H1 (cell line): ENCODE results near the gene MCOLN3. TPM values are rescaled to one million over a fixed set of nuclear protein-coding genes. Genes with fewer than 3 reads are reported as not detected.

Experiments
- CTCF ChIA-PET: fragments of 300-600 bp; sonication (Branson Sonifier 250); formaldehyde crosslinking; loops from one replicate; lab custom pipeline; 2021; ENCODE audit not compliant: partially characterized antibody; lab: Charles Lee
- POLR2A ChIA-PET: fragments of 300-600 bp; sonication (Branson Sonifier 250); formaldehyde crosslinking; loops from one replicate; lab custom pipeline; 2021; ENCODE audit warnings: inconsistent platforms; ENCODE audit not compliant: partially characterized antibody; lab: Charles Lee
- DNase-seq, 2 experiments: peaks; one replicate each; pipeline versions ENCODE4 v3.0.0 to v3.0.0-alpha.2; 2010 to 2022; ENCODE audit warnings: low spot score in 2 of 2, low read depth in 1 of 2, mixed read lengths in 1 of 2
- FAIRE-seq: peaks from 2 replicates; lab custom pipeline; 2011; peaks lifted over from hg19 to GRCh38; lab: Jason Lieb, UNC
- H2AFZ ChIP-seq: 2 replicates; pipeline ENCODE4 v1.8.1; 2012; ENCODE audit warnings: low read length, inconsistent platforms
- H2AK5ac ChIP-seq: 2 replicates; pipeline ENCODE4 v1.6.1; 2013; ENCODE audit warnings: low read depth, low read length
- H2BK120ac ChIP-seq: replicated peaks from 2 replicates; pipeline ENCODE3; 2013; ENCODE audit warnings: low read depth, low read length, inconsistent platforms
- H2BK12ac ChIP-seq: 2 replicates; pipeline ENCODE4 v1.6.1; 2013; ENCODE audit warnings: low read depth, low read length
- H2BK15ac ChIP-seq: 2 replicates; pipeline ENCODE4 v1.6.1; 2013; ENCODE audit warnings: low read length
- H2BK20ac ChIP-seq: 2 replicates; pipeline ENCODE4 v1.6.1; 2013; ENCODE audit warnings: low read length
- H2BK5ac ChIP-seq: 2 replicates; pipeline ENCODE4 v1.6.1; 2013; ENCODE audit warnings: low read depth, low read length
- H3K14ac ChIP-seq: 2 replicates; pipeline ENCODE4 v1.6.1; 2013; ENCODE audit warnings: inconsistent platforms; ENCODE audit not compliant: insufficient read length
- H3K18ac ChIP-seq: 2 replicates; pipeline ENCODE4 v1.6.1; 2013; ENCODE audit warnings: low read length; ENCODE audit errors: extremely low read depth
- H3K23ac ChIP-seq: 2 replicates; pipeline ENCODE4 v1.6.1; 2013; ENCODE audit warnings: inconsistent platforms; ENCODE audit not compliant: insufficient read length
- H3K23me2 ChIP-seq: 2 replicates; pipeline ENCODE4 v1.6.1; 2013; ENCODE audit warnings: low read depth, low read length
- H3K27ac ChIP-seq: 2 replicates; pipeline ENCODE4 v1.6.1; 2011; ENCODE audit warnings: low read depth, low read length, inconsistent platforms
- H3K27me3 ChIP-seq, 4 experiments: replicated peaks in 1 of 4; 1 replicate in 1 of 4; 2 replicates in 3 of 4; pipeline versions ENCODE4 v1.6.1 to v1.8.1; 2011 to 2013; ENCODE audit warnings: low read length in 3 of 4, mild to moderate bottlenecking in 3 of 4, inconsistent platforms in 2 of 4, mixed read lengths in 2 of 4, moderate library complexity in 1 of 4; ENCODE audit not compliant: control insufficient read depth in 3 of 4, insufficient read depth in 3 of 4; ENCODE audit errors: extremely low read depth in 1 of 4
- H3K36me3 ChIP-seq, 4 experiments: 2 replicates each; pipeline versions ENCODE4 v1.6.1 to v1.8.1; 2011 to 2013; ENCODE audit warnings: mild to moderate bottlenecking in 4 of 4, low read length in 3 of 4, moderate library complexity in 2 of 4, control low read depth in 1 of 4, inconsistent platforms in 1 of 4; ENCODE audit not compliant: insufficient read depth in 4 of 4, control insufficient read depth in 2 of 4
- H3K4ac ChIP-seq: replicated peaks from 2 replicates; pipeline ENCODE3; 2013; ENCODE audit warnings: low read length, low read depth, mixed read lengths, inconsistent platforms; ENCODE audit not compliant: insufficient read length
- H3K4me1 ChIP-seq, 4 experiments: replicated peaks in 1 of 4; 1 replicate in 1 of 4; 2 replicates in 3 of 4; pipeline versions ENCODE4 v1.6.1 to v1.8.1; 2011 to 2013; ENCODE audit warnings: low read length in 3 of 4, inconsistent platforms in 2 of 4, mixed read lengths in 1 of 4; ENCODE audit not compliant: insufficient read depth in 4 of 4, control insufficient read depth in 3 of 4
- H3K4me2 ChIP-seq, 2 experiments: 2 replicates each; pipeline versions ENCODE4 v1.6.1 to v1.8.1; 2011 to 2013; ENCODE audit warnings: low read depth in 2 of 2, low read length in 2 of 2, control low read depth in 1 of 2, inconsistent platforms in 1 of 2, mild to moderate bottlenecking in 1 of 2; ENCODE audit not compliant: insufficient read depth in 1 of 2
- H3K4me3 ChIP-seq, 4 experiments: fragments of 200-600, 300-600 bp in 1 of 4; sonication (generic), shearing (Covaris generic), sonication (Bioruptor Twin) in 1 of 4; 2 replicates each; pipeline versions ENCODE4 v1.5.1 to v1.8.1; 2011 to 2016; ENCODE audit warnings: low read length in 4 of 4, low read depth in 3 of 4, control low read depth in 2 of 4, inconsistent platforms in 2 of 4, mild to moderate bottlenecking in 2 of 4, mixed read lengths in 1 of 4, moderate library complexity in 1 of 4; ENCODE audit not compliant: insufficient read depth in 2 of 4; ENCODE audit errors: extremely low read depth in 1 of 4
- H3K56ac ChIP-seq: replicated peaks from 2 replicates; pipeline ENCODE3; 2013; ENCODE audit warnings: low read depth, mild to moderate bottlenecking, mixed read lengths, low read length, inconsistent platforms; ENCODE audit not compliant: insufficient read length
- H3K79me1 ChIP-seq: 2 replicates; pipeline ENCODE4 v1.6.1; 2013; ENCODE audit warnings: low read depth, low read length, control low read depth
- H3K79me2 ChIP-seq, 2 experiments: 2 replicates each; pipeline versions ENCODE4 v1.6.1 to v1.8.1; 2012 to 2013; ENCODE audit warnings: low read length in 2 of 2, mild to moderate bottlenecking in 2 of 2, inconsistent platforms in 1 of 2; ENCODE audit not compliant: insufficient read depth in 2 of 2, control insufficient read depth in 1 of 2
- H3K9ac ChIP-seq, 4 experiments: replicated peaks in 1 of 4; 1 replicate in 1 of 4; 2 replicates in 3 of 4; pipeline versions ENCODE4 v1.6.1 to v1.8.1; 2011 to 2013; ENCODE audit warnings: low read depth in 3 of 4, low read length in 3 of 4, control low read depth in 2 of 4, mild to moderate bottlenecking in 2 of 4, moderate library complexity in 2 of 4, inconsistent platforms in 1 of 4; ENCODE audit errors: extremely low read depth in 1 of 4
- H3K9me3 ChIP-seq, 2 experiments: 2 replicates each; pipeline versions ENCODE4 v1.6.1 to v1.8.1; 2012 to 2013; ENCODE audit warnings: mild to moderate bottlenecking in 2 of 2, moderate library complexity in 2 of 2, control low read depth in 1 of 2, inconsistent platforms in 1 of 2, low read depth in 1 of 2, low read length in 1 of 2, mixed read lengths in 1 of 2; ENCODE audit not compliant: insufficient read depth in 2 of 2
- H4K20me1 ChIP-seq, 2 experiments: replicated peaks in 1 of 2; 2 replicates each; pipeline versions ENCODE3 to v1.8.1; 2011 to 2013; ENCODE audit warnings: inconsistent platforms in 2 of 2, low read length in 2 of 2, mild to moderate bottlenecking in 1 of 2; ENCODE audit not compliant: insufficient read depth in 2 of 2, control insufficient read depth in 1 of 2
- H4K5ac ChIP-seq: 2 replicates; pipeline ENCODE4 v1.6.1; 2013; ENCODE audit warnings: low read length, low read depth, mixed read lengths, inconsistent platforms; ENCODE audit not compliant: insufficient read length
- H4K8ac ChIP-seq: 2 replicates; pipeline ENCODE4 v1.8.0; 2013; ENCODE audit warnings: mild to moderate bottlenecking, moderate library complexity, low read length, inconsistent platforms; ENCODE audit not compliant: insufficient read depth; ENCODE audit errors: extremely low read depth
- H4K91ac ChIP-seq: replicated peaks from 2 replicates; pipeline ENCODE3; 2013; ENCODE audit warnings: low read length, mixed read lengths, inconsistent platforms; ENCODE audit not compliant: insufficient read length
- ASH2L ChIP-seq: fragments of 200-600, 300-600 bp; sonication (generic); IDR thresholded peaks from one replicate; pipeline ENCODE4 v1.7.1; 2017; ENCODE audit warnings: low read length
- BRCA1 ChIP-seq: IDR thresholded peaks from 2 replicates; pipeline ENCODE4 v1.6.1; 2012; ENCODE audit warnings: low read depth, low read length, improper control_type of control experiment
- EGR1 ChIP-seq: IDR thresholded peaks from 2 replicates; pipeline ENCODE4 v1.6.1; 2011; ENCODE audit warnings: low read depth, low read length, borderline replicate concordance
- EP300 ChIP-seq, 2 experiments: IDR thresholded peaks; 1 replicate in 1 of 2; 2 replicates in 1 of 2; pipeline ENCODE4 v1.6.1; 2011 to 2012; ENCODE audit warnings: low read depth in 2 of 2, low read length in 2 of 2, mild to moderate bottlenecking in 2 of 2, borderline replicate concordance in 1 of 2, inconsistent platforms in 1 of 2, moderate library complexity in 1 of 2
- EZH2 ChIP-seq: fragments of 200-600 bp; sonication (generic); IDR thresholded peaks from 2 replicates; pipeline ENCODE4 v1.7.1; 2012; ENCODE audit warnings: low read depth, mild to moderate bottlenecking, moderate library complexity, low read length, inconsistent platforms; ENCODE audit not compliant: severe bottlenecking
- JUND ChIP-seq: IDR thresholded peaks from 2 replicates; pipeline ENCODE4 v1.6.1; 2011; ENCODE audit warnings: mild to moderate bottlenecking, improper control_type of control experiment, low read length
- KDM4A ChIP-seq: IDR thresholded peaks from one replicate; pipeline ENCODE4 v1.7.1; 2012; ENCODE audit warnings: low read depth, mild to moderate bottlenecking, moderate library complexity, low read length, inconsistent platforms; ENCODE audit not compliant: severe bottlenecking
- SIRT6 ChIP-seq: IDR thresholded peaks from one replicate; pipeline ENCODE4 v1.7.1; 2012; ENCODE audit warnings: low read length, inconsistent platforms
- TAF1 ChIP-seq: IDR thresholded peaks from 2 replicates; pipeline ENCODE4 v1.6.1; 2011; ENCODE audit warnings: mild to moderate bottlenecking, low read depth, low read length
- WGBS, 2 experiments: shearing (Covaris generic) in 1 of 2; methylation state at CpG; one replicate each; pipeline versions ENCODE4 v1.1.6 to v1.1.7; 2013 to 2015; ENCODE audit warnings: low lambda C conversion rate in 2 of 2, mixed read lengths in 2 of 2, inconsistent platforms in 1 of 2, low coverage in 1 of 2, missing lambda C conversion rate in 1 of 2; ENCODE audit not compliant: insufficient replicate concordance in 2 of 2, insufficient coverage in 1 of 2, insufficient read length in 1 of 2; ENCODE audit errors: extremely low coverage in 1 of 2, missing lambda C conversion rate in 1 of 2; 5-methylcytosine and 5-hydroxymethylcytosine counted together
- long read RNA-seq, 2 experiments: library from RNA in 1 of 2; library from capped mRNA in 1 of 2; stranded (forward); transcript quantifications; one replicate each; pipeline ENCODE4 v2.0.0, GENCODE V29; 2021; ENCODE audit warnings: inconsistent platforms in 1 of 2
- polyA minus RNA-seq, 3 experiments: library from RNA; depleted of rRNA, polyadenylated mRNA; stranded (reverse); fragments of >200 nt; gene quantifications; 1 replicate in 2 of 3; 2 replicates in 1 of 3; pipeline ENCODE4 v1.2.3, GENCODE V29; 2011
- polyA plus RNA-seq, 7 experiments: library from polyadenylated mRNA; depleted of rRNA in 3 of 7; stranded (reverse) in 5 of 7; unstranded in 2 of 7; fragments of >200 nt in 5 of 7; fragments of 200-250 nt in 2 of 7; gene quantifications; 1 replicate in 5 of 7; 2 replicates in 1 of 7; 4 replicates in 1 of 7; pipeline versions ENCODE4 v1.2.1 to v1.2.3, GENCODE V29; 2011 to 2013; ENCODE audit warnings: missing spikeins in 2 of 7, mixed read lengths in 2 of 7
- total RNA-seq: library from RNA; stranded (reverse); fragmentation: NEBNext Ultra II Directional; extraction: Animal tissue kit (Norgen Biotek cat#: 25700); gene quantifications from 2 replicates; pipeline ENCODE4 v1.2.1, GENCODE V29; 2021

The MCOLN3 gene
- 2.9 and 3.8 TPM in 2 replicates for total RNA-seq
- polyA plus RNA-seq (2011; rRNA removed) = 3.3 and 4.9 TPM in 2 replicates
- polyA plus RNA-seq (2011; cell fraction: cytosol; rRNA removed) = 4.8 TPM
- 6.6 TPM for polyA plus RNA-seq (2011; cell fraction: nucleus; rRNA removed)
- polyA plus RNA-seq (2012, experiment 1 of 2) = 2.4 to 4.7 TPM (median 3.5 TPM) in 4 replicates
- polyA plus RNA-seq (2012, experiment 2 of 2) = 0.29 TPM
- 3.4 TPM for polyA plus RNA-seq (2013, experiment 1 of 2)
- polyA plus RNA-seq (2013, experiment 2 of 2) = 2.4 TPM
- 2.6 and 5.6 TPM in 2 replicates for polyA minus RNA-seq (2011; rRNA and poly(A)+ RNA removed)
- polyA minus RNA-seq (2011; cell fraction: cytosol; rRNA and poly(A)+ RNA removed) = 1.0 TPM
- 5.8 TPM for polyA minus RNA-seq (2011; cell fraction: nucleus; rRNA and poly(A)+ RNA removed)
- long read RNA-seq, experiment 1, partial matches to known transcripts = 0 of 3 reads
- long read RNA-seq, experiment 1, other reads (novel, unspliced or antisense) = 1 of 3 reads
- long read RNA-seq, experiment 2 = 0 reads

- Histone ChIP-seq H2AK5ac (no peak within 1 kb of the TSS), H2BK120ac (no peak within 1 kb of the TSS), H3K23ac (no peak within 1 kb of the TSS), H3K79me2 (no peaks in the 10 kb centered on the region), H3K9me3 (no peaks in the 10 kb centered on the region), H4K5ac (no peak within 1 kb of the TSS), H3K36me3 (no peaks in the 10 kb centered on the region), H3K9ac (peak within 1 kb of the TSS in 2 of 4 experiments; percentile 35 to 57; a peak in 1 of 7 replicates), H3K4me3 (peak within 1 kb of the TSS; percentile 41 to 64 (median 50)), H3K79me1 (no peaks in the 10 kb centered on the region), H2BK20ac (no peak within 1 kb of the TSS), H3K27me3 (peaks cover 19 to 41% (median 36%) of the 10 kb centered on the region in 4 experiments), H3K4ac (no peak within 1 kb of the TSS), H2AFZ (peak within 1 kb of the TSS; percentile 3; the same call in 1 of the 2 replicates), H4K91ac (no peak within 1 kb of the TSS), H3K18ac (peak within 1 kb of the TSS; percentile 60), H3K23me2 (peaks cover 11% of the 10 kb centered on the region; the same call in 1 of the 2 replicates), H4K8ac (peak within 1 kb of the TSS; percentile 68), H2BK15ac (no peak within 1 kb of the TSS), H2BK5ac (no peak within 1 kb of the TSS), H3K4me2 (peak within 1 kb of the TSS; percentile 76 to 83), H3K4me1 (peaks cover 0 to 14% (median under 1%) of the 10 kb centered on the region in 4 experiments; a peak in 4 of 7 replicates), H3K56ac (no peak within 1 kb of the TSS), H4K20me1 (peaks cover 0 to 2% of the 10 kb centered on the region in 2 experiments), H3K14ac (no peak within 1 kb of the TSS), H3K27ac (no peak within 1 kb of the TSS), H2BK12ac (no peak within 1 kb of the TSS)
- ChIA-PET POLR2A (interaction anchor here (1.3 to 2.0 kb wide), 3 partner anchors 14 to 227 kb away, joined by 4 read pairs; a partner anchor contains a TSS), CTCF (interaction anchor here (1.0 to 2.7 kb wide), 7 partner anchors 17 to 206 kb away, joined by 3 to 16 read pairs (median 6); no protein-coding TSS in a partner anchor)
- peak in 1 of 2 experiments; percentile 75 for DNase-seq
- FAIRE-seq = no peak
- 1% methylated on average over 40 of the region's 73 CpGs; no CpG with 5 or more reads in 1 of the 2 experiments for WGBS, 2 experiments
- TF ChIP-seq KDM4A (peak; percentile 87), EGR1 (peak; percentile 65; the same call in 1 of the 2 replicates), SIRT6 (no peak), ASH2L (peak; percentile 40), BRCA1 (no peak), EZH2 (peak; percentile 55), JUND (no peak), EP300 (IDR thresholded peaks at IDR 0.05; ENCODE audit: borderline replicate concordance in 1 of 2, low read depth in 2 of 2, low read length in 2 of 2) (0 out of 3 replicates have a peak, but pooled peaks of 1 of the 2 experiments have one; percentile 3), TAF1 (no peak)
Observed at GRCh38 chr1:85048296-85049064, at the start of gene MCOLN3. Gene MCOLN3, minus strand, starts transcription at chr1:85048500. Its CDS starts 3,140 bp downstream, at chr1:85045360.
